Measurements from ENCODE around the gene IGFBP3. TPM values are rescaled to one million over a fixed set of nuclear protein-coding genes. Genes with fewer than 3 reads are reported as not detected.

The IGFBP3 gene
- total and polyA plus RNA-seq, 5 donors from 2014 or later = 0.16 to 0.99 (median 0.19) TPM; not detected in 2

- Mint-ChIP-seq H3K4me3 (no peak overlapping the region), H3K9me3 (peaks cover 0 to 5% (median 0%) of the 10 kb centered on the region in 7 donors), H3K27me3 (peaks cover 12% of the 10 kb centered on the region), H3K4me1 (peaks cover 5 to 18% (median 12%) of the 10 kb centered on the region in 4 donors), H3K36me3 (no peaks in the 10 kb centered on the region), H3K27ac (no peak overlapping the region)
- no peaks in the 10 kb centered on the region for H3K9me3 ChIP-seq (ENCODE audit: control insufficient read depth in 2 of 2, low read length in 2 of 2)
- ATAC-seq (ENCODE audit: low read depth in 2 of 2) (no peak), DNase-seq (no peak)
- no peak overlapping the region for H3K4me3 ChIP-seq (ENCODE audit: low read depth, low read length)
- no peaks in the 10 kb centered on the region for H3K4me1 ChIP-seq (ENCODE audit: control insufficient read depth, insufficient read depth, low read length, poor library complexity, severe bottlenecking)
- H3K36me3 ChIP-seq (ENCODE audit: control insufficient read depth, insufficient read depth, low read length) = no peaks in the 10 kb centered on the region
- no peaks in the 10 kb centered on the region for H3K27me3 ChIP-seq (ENCODE audit: control insufficient read depth, insufficient read depth, low read length)
- H3K27ac ChIP-seq (ENCODE audit: insufficient read depth, low read length, poor library complexity, severe bottlenecking) = no peak overlapping the region
Measured at GRCh38 chr7:45937862-45938261, 16.8 kb upstream of the IGFBP3 start.

GRCh38 chr7:45937301-45937700, 16.2 kb upstream of the IGFBP3 start:
- Histone ChIP-seq H3K4me3 (ENCODE audit: low read depth, low read length) (no peak overlapping the region), H3K9me3 (ENCODE audit: control insufficient read depth in 2 of 2, low read length in 2 of 2) (no peaks in the 10 kb centered on the region), H3K36me3 (ENCODE audit: control insufficient read depth, insufficient read depth, low read length) (no peaks in the 10 kb centered on the region), H3K27me3 (ENCODE audit: control insufficient read depth, insufficient read depth, low read length) (no peaks in the 10 kb centered on the region), H3K4me1 (ENCODE audit: control insufficient read depth, insufficient read depth, low read length, poor library complexity, severe bottlenecking) (no peaks in the 10 kb centered on the region), H3K27ac (ENCODE audit: insufficient read depth, low read length, poor library complexity, severe bottlenecking) (no peak overlapping the region)
- Mint-ChIP-seq H3K4me3 (no peak overlapping the region), H3K27me3 (peaks cover 8% of the 10 kb centered on the region), H3K4me1 (peaks cover 5 to 18% (median 9%) of the 10 kb centered on the region in 4 donors), H3K9me3 (peaks cover 0 to 5% (median 0%) of the 10 kb centered on the region in 7 donors), H3K36me3 (no peaks in the 10 kb centered on the region), H3K27ac (no peak overlapping the region)
- no peak for ATAC-seq (ENCODE audit: low read depth in 2 of 2)
- no peak for DNase-seq

- Mint-ChIP-seq H3K27me3 (peaks cover 22% of the 10 kb centered on the region), H3K36me3 (no peaks in the 10 kb centered on the region)
Measured at GRCh38 chr7:45930967-45931366, 9.9 kb upstream of the IGFBP3 start.

DNA sequence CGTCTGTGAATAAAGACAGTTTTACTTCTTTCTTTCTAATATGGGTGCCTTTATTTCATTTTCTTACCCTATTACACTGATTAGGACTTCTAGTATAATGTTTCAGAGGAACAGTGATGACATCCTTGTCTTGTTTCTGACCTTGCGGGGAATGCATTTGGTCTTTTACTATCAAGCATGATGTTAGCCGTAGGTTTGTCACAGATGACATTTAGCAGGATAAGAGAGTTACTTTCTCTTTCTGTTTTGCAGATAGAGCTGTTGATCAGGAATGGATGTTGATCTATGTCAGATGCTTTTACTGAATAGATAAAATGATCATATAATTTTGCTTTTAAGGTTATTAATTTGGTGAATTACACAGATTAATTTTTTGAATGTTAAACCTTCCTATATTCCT, 6.6 kb upstream of the IGFBP3 start:
- Mint-ChIP-seq H3K4me3 (peak overlapping the region in 1 of 4 donors; percentile 17), H3K27ac (no peak overlapping the region), H3K4me1 (peaks cover 7 to 10% (median 7%) of the 10 kb centered on the region in 4 donors), H3K27me3 (peaks cover 39% of the 10 kb centered on the region), H3K36me3 (no peaks in the 10 kb centered on the region), H3K9me3 (peaks cover 0 to 2% (median 0%) of the 10 kb centered on the region in 7 donors)
- Histone ChIP-seq H3K9me3 (ENCODE audit: control insufficient read depth in 2 of 2, low read length in 2 of 2) (no peaks in the 10 kb centered on the region), H3K27me3 (ENCODE audit: control insufficient read depth, insufficient read depth, low read length) (peaks cover 4% of the 10 kb centered on the region), H3K36me3 (ENCODE audit: control insufficient read depth, insufficient read depth, low read length) (no peaks in the 10 kb centered on the region), H3K27ac (ENCODE audit: insufficient read depth, low read length, poor library complexity, severe bottlenecking) (no peak overlapping the region), H3K4me1 (ENCODE audit: control insufficient read depth, insufficient read depth, low read length, poor library complexity, severe bottlenecking) (peaks cover 4% of the 10 kb centered on the region), H3K4me3 (ENCODE audit: low read depth, low read length) (peak overlapping the region; percentile 13)
- ATAC-seq (ENCODE audit: low read depth in 2 of 2) = no peak
- DNase-seq = no peak

More at GRCh38 chr7:45930967-45931366, 9.9 kb upstream of the IGFBP3 start:
- no peak for DNase-seq
- Mint-ChIP-seq H3K4me3 (no peak overlapping the region), H3K9me3 (peaks cover 0 to 5% (median 0%) of the 10 kb centered on the region in 7 donors), H3K4me1 (peaks cover 0 to 2% (median 0%) of the 10 kb centered on the region in 4 donors), H3K27ac (no peak overlapping the region)
- Histone ChIP-seq H3K4me3 (ENCODE audit: low read depth, low read length) (no peak overlapping the region), H3K27me3 (ENCODE audit: control insufficient read depth, insufficient read depth, low read length) (no peaks in the 10 kb centered on the region), H3K4me1 (ENCODE audit: control insufficient read depth, insufficient read depth, low read length, poor library complexity, severe bottlenecking) (no peaks in the 10 kb centered on the region), H3K9me3 (ENCODE audit: control insufficient read depth in 2 of 2, low read length in 2 of 2) (no peaks in the 10 kb centered on the region), H3K27ac (ENCODE audit: insufficient read depth, low read length, poor library complexity, severe bottlenecking) (no peak overlapping the region), H3K36me3 (ENCODE audit: control insufficient read depth, insufficient read depth, low read length) (no peaks in the 10 kb centered on the region)
- no peak for ATAC-seq (ENCODE audit: low read depth in 2 of 2)

- H3K27me3 Mint-ChIP-seq = peaks cover 62% of the 10 kb centered on the region
- peaks cover 4% of the 10 kb centered on the region for H3K4me1 ChIP-seq (ENCODE audit: control insufficient read depth, insufficient read depth, low read length, poor library complexity, severe bottlenecking)
- H3K36me3 ChIP-seq (ENCODE audit: control insufficient read depth, insufficient read depth, low read length) = no peaks in the 10 kb centered on the region
- ATAC-seq (ENCODE audit: low read depth in 2 of 2) = no peak
- H3K4me3 ChIP-seq (ENCODE audit: low read depth, low read length) = no peak overlapping the region
- no peaks in the 10 kb centered on the region for H3K9me3 ChIP-seq (ENCODE audit: control insufficient read depth in 2 of 2, low read length in 2 of 2)
- H3K4me3 Mint-ChIP-seq = no peak overlapping the region
- H3K36me3 Mint-ChIP-seq = no peaks in the 10 kb centered on the region
- H3K9me3 Mint-ChIP-seq = peaks cover 0 to 3% (median 0%) of the 10 kb centered on the region in 7 donors
- no peak overlapping the region for H3K27ac Mint-ChIP-seq
- no peak overlapping the region for H3K27ac ChIP-seq (ENCODE audit: insufficient read depth, low read length, poor library complexity, severe bottlenecking)
- DNase-seq = no peak
- H3K27me3 ChIP-seq (ENCODE audit: control insufficient read depth, insufficient read depth, low read length) = peaks cover 10% of the 10 kb centered on the region
- peaks cover 7 to 17% (median 13%) of the 10 kb centered on the region in 4 donors for H3K4me1 Mint-ChIP-seq
Measured at GRCh38 chr7:45924283-45924682, 3.2 kb upstream of the IGFBP3 start.

DNA sequence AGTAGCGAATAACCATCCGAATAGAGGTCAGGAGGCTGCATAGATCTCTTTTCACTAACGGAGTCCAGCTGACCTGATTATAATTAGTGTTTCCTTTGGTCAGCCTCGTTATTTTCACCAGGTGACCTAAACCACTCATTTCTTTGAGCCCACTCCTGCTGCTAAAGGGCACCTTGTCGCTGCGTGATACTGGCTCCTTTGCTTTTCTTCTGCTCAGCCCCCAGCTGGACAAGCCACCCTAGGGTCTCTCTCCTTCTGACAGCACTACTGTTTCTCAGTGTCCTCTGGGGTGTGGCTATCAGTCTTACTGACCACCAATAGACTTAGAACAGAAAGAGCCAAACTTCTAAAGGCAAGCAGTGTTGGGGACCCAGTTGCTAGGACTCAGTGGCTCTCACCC, 2.7 kb upstream of the IGFBP3 start:
- H3K9me3 Mint-ChIP-seq = peaks cover 0 to 3% (median 0%) of the 10 kb centered on the region in 7 donors
- H3K4me1 ChIP-seq (ENCODE audit: control insufficient read depth, insufficient read depth, low read length, poor library complexity, severe bottlenecking) = peaks cover 4% of the 10 kb centered on the region
- H3K27me3 Mint-ChIP-seq = peaks cover 67% of the 10 kb centered on the region
- H3K27ac ChIP-seq (ENCODE audit: insufficient read depth, low read length, poor library complexity, severe bottlenecking) = no peak overlapping the region
- no peaks in the 10 kb centered on the region for H3K9me3 ChIP-seq (ENCODE audit: control insufficient read depth in 2 of 2, low read length in 2 of 2)
- ATAC-seq (ENCODE audit: low read depth in 2 of 2) = no peak
- no peak for DNase-seq
- no peak overlapping the region for H3K4me3 ChIP-seq (ENCODE audit: low read depth, low read length)
- H3K4me1 Mint-ChIP-seq = peaks cover 7 to 17% (median 13%) of the 10 kb centered on the region in 4 donors
- no peaks in the 10 kb centered on the region for H3K36me3 Mint-ChIP-seq
- H3K4me3 Mint-ChIP-seq = no peak overlapping the region
- H3K36me3 ChIP-seq (ENCODE audit: control insufficient read depth, insufficient read depth, low read length) = no peaks in the 10 kb centered on the region
- peaks cover 13% of the 10 kb centered on the region for H3K27me3 ChIP-seq (ENCODE audit: control insufficient read depth, insufficient read depth, low read length)
- H3K27ac Mint-ChIP-seq = no peak overlapping the region

DNA sequence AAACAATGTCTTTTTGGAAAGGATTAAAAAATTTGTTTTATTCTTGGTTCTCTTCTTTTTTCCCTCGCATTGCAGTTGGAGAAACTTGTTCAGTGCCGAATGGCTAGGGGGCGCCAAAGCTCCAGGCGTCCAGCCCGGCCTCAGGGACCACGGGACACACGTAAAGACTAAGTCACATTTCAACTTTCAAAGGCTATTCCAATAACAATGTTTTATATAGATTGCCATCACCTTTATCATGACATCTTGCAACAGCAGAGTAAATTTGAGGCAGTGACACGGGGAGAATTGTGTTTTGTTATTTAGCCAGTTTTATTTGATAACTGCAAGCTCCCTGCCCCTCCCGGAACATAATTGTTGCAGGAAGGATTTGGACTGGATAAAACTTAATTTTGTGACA, 2.2 kb upstream of the IGFBP3 start:
- no peak overlapping the region for H3K4me3 ChIP-seq (ENCODE audit: low read depth, low read length)
- Mint-ChIP-seq H3K27me3 (peaks cover 72% of the 10 kb centered on the region), H3K9me3 (peaks cover 0 to 3% (median 0%) of the 10 kb centered on the region in 7 donors)

DNA sequence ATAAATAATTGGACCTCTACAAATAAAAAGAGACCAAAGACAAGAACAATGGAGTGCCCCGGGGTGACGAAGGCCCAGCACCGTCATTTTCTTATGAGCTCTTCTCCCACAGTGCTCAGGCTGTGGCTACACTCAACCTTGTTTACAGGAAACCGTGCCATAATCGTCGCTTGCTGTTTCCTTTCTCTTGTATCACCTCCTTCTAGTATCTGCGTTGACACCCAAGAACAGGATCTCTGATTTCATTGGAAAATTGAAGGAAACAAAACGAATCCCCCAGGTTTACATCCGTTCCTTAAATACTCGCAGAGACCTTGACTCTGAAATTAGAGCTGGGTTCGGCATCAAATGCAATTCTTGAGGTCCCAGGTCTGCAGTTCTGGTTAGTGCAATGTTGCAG, 1.7 kb upstream of the IGFBP3 start:
- Mint-ChIP-seq H3K4me3 (peak overlapping the region in 3 of 4 donors; percentile 33 to 68 (median 58)), H3K27me3 (peaks cover 76% of the 10 kb centered on the region), H3K36me3 (no peaks in the 10 kb centered on the region), H3K9me3 (peaks cover 0 to 3% (median 0%) of the 10 kb centered on the region in 7 donors), H3K27ac (no peak overlapping the region), H3K4me1 (peaks cover 7 to 17% (median 13%) of the 10 kb centered on the region in 4 donors)
- peak in 1 of 3 donors; percentile 37 for DNase-seq
- Histone ChIP-seq H3K4me1 (ENCODE audit: control insufficient read depth, insufficient read depth, low read length, poor library complexity, severe bottlenecking) (peaks cover 4% of the 10 kb centered on the region), H3K27me3 (ENCODE audit: control insufficient read depth, insufficient read depth, low read length) (peaks cover 19% of the 10 kb centered on the region), H3K36me3 (ENCODE audit: control insufficient read depth, insufficient read depth, low read length) (no peaks in the 10 kb centered on the region), H3K9me3 (ENCODE audit: control insufficient read depth in 2 of 2, low read length in 2 of 2) (no peaks in the 10 kb centered on the region), H3K27ac (ENCODE audit: insufficient read depth, low read length, poor library complexity, severe bottlenecking) (no peak overlapping the region), H3K4me3 (ENCODE audit: low read depth, low read length) (peak overlapping the region; percentile 37)
- ATAC-seq (ENCODE audit: low read depth in 2 of 2) = no peak

More for the DNA sequence above, 2.2 kb upstream of the IGFBP3 start:
- Histone ChIP-seq H3K4me1 (ENCODE audit: control insufficient read depth, insufficient read depth, low read length, poor library complexity, severe bottlenecking) (peaks cover 4% of the 10 kb centered on the region), H3K27me3 (ENCODE audit: control insufficient read depth, insufficient read depth, low read length) (peaks cover 15% of the 10 kb centered on the region), H3K36me3 (ENCODE audit: control insufficient read depth, insufficient read depth, low read length) (no peaks in the 10 kb centered on the region), H3K9me3 (ENCODE audit: control insufficient read depth in 2 of 2, low read length in 2 of 2) (no peaks in the 10 kb centered on the region), H3K27ac (ENCODE audit: insufficient read depth, low read length, poor library complexity, severe bottlenecking) (no peak overlapping the region)
- Mint-ChIP-seq H3K4me1 (peaks cover 7 to 17% (median 13%) of the 10 kb centered on the region in 4 donors), H3K27ac (no peak overlapping the region), H3K4me3 (peak overlapping the region in 1 of 4 donors; percentile 68), H3K36me3 (no peaks in the 10 kb centered on the region)
- ATAC-seq (ENCODE audit: low read depth in 2 of 2) (no peak), DNase-seq (peak in 1 of 3 donors; percentile 48)
